Epithelial cell of proximal tubule (primary cell): ENCODE data around the gene TMTC3. TPM values are rescaled to one million over a fixed set of nuclear protein-coding genes. Genes with fewer than 3 reads are reported as not detected.

Source experiments
- DNase-seq: peaks from one replicate; pipeline ENCODE4 v3.0.0-alpha.2; 2011; ENCODE audit warnings: low read depth
- H3K4me3 ChIP-seq: 2 replicates; pipeline ENCODE4 v1.5.1; 2011; ENCODE audit warnings: low read depth, mild to moderate bottlenecking, low read length
- CTCF ChIP-seq: conservative IDR thresholded peaks from 2 replicates; pipeline ENCODE4 v1.5.1; 2012; ENCODE audit warnings: low read depth, mild to moderate bottlenecking, low read length
- total RNA-seq: library from RNA; depleted of rRNA; stranded (reverse); fragments of >200 nt; gene quantifications from 2 replicates; pipeline ENCODE4 v1.2.3, GENCODE V29; 2015

The TMTC3 gene
- 11.6 and 16.1 TPM in 2 replicates for total RNA-seq

- DNase-seq = peak; percentile 99
- peak within 1 kb of the TSS; percentile 90 for H3K4me3 ChIP-seq
- TF ChIP-seq CTCF = no peak
These were observed at the start of gene TMTC3, which contains the start of gene CEP290 for GRCh38 chr12:88141774-88142609. TMTC3 (plus strand) TSS chr12:88142307; CDS start chr12:88148316, 6,009 bp downstream. CEP290 (minus strand) TSS chr12:88142088; CDS start chr12:88141307, 781 bp downstream.

- TF ChIP-seq CTCF = no peak
- H3K4me3 ChIP-seq = no peak overlapping the region
- no peak for DNase-seq
These were observed 49.3 kb upstream of the TMTC3 start for GRCh38 chr12:88092771-88093170.

- TF ChIP-seq CTCF = no peak
- H3K4me3 ChIP-seq = no peak overlapping the region
These were observed 48.5 kb upstream of the TMTC3 start for GRCh38 chr12:88093573-88093972.

GRCh38 chr12:88108021-88108420 lies 34.1 kb upstream of the TMTC3 start:
- no peak for DNase-seq
- no peak overlapping the region for H3K4me3 ChIP-seq
- TF ChIP-seq CTCF = no peak

More at GRCh38 chr12:88093573-88093972, 48.5 kb upstream of the TMTC3 start:
- DNase-seq = no peak

GRCh38 chr12:88111074-88111652 lies 30.9 kb upstream of the TMTC3 start:
- peak; percentile 52 for TF ChIP-seq CTCF
- peak overlapping the region; percentile 34 for H3K4me3 ChIP-seq
- DNase-seq = peak; percentile 20

GRCh38 chr12:88113871-88114270 lies 28.2 kb upstream of the TMTC3 start:
- no peak for TF ChIP-seq CTCF

More at GRCh38 chr12:88113871-88114270, 28.2 kb upstream of the TMTC3 start:
- no peak for DNase-seq
- H3K4me3 ChIP-seq = no peak overlapping the region
